HG02642 (cell line): ENCODE data around the gene MINDY1.

Experiments
- ATAC-seq: cut with Tn5 transposase; IDR thresholded peaks from one replicate; pipeline ENCODE4 v1.9.1; 2021; ENCODE audit warnings: mild to moderate bottlenecking; ENCODE audit not compliant: unreplicated experiment, poor library complexity

MINDY1 gene

GRCh38 chr1:151006327-151007052 lies at the start of gene MINDY1:
Gene MINDY1 (minus strand): TSS chr1:151006902. CDS start chr1:151002617, 4,285 bp downstream.
- ATAC-seq: peak; percentile 44

GRCh38 chr1:151056149-151056548 lies 49.4 kb upstream of the MINDY1 start:
- no peak for ATAC-seq

GRCh38 chr1:151055581-151055980 lies 48.9 kb upstream of the MINDY1 start:
- ATAC-seq: no peak

GRCh38 chr1:151054971-151055547 lies 48.4 kb upstream of the MINDY1 start:
- no peak for ATAC-seq

GRCh38 chr1:151051356-151052009 lies 44.8 kb upstream of the MINDY1 start:
- no peak for ATAC-seq

GRCh38 chr1:151050051-151050688 lies 43.5 kb upstream of the MINDY1 start:
- no peak for ATAC-seq

- ATAC-seq: no peak
Measured at GRCh38 chr1:151049458-151049857, 42.8 kb upstream of the MINDY1 start.

- ATAC-seq: no peak
Measured at GRCh38 chr1:151048645-151049032, 41.9 kb upstream of the MINDY1 start.

- peak; percentile 57 for ATAC-seq
Measured at GRCh38 chr1:151047925-151048644, 41.4 kb upstream of the MINDY1 start.

GRCh38 chr1:151047591-151047924 lies 40.9 kb upstream of the MINDY1 start, which contains the start of gene C1orf56:
Gene C1orf56 (plus strand): TSS chr1:151047751. CDS start chr1:151047848, 97 bp downstream.
- ATAC-seq: peak; percentile 65

- no peak for ATAC-seq
Measured at GRCh38 chr1:151043163-151043562, 36.5 kb upstream of the MINDY1 start.

GRCh38 chr1:151039521-151039920 lies 32.8 kb upstream of the MINDY1 start:
- ATAC-seq: no peak

- ATAC-seq: no peak
Measured at GRCh38 chr1:151037032-151037431, 30.3 kb upstream of the MINDY1 start.

GRCh38 chr1:151036356-151036755 lies 29.7 kb upstream of the MINDY1 start, which contains the start of gene BNIPL:
Gene BNIPL (plus strand): TSS chr1:151036586. CDS start chr1:151036726, 140 bp downstream.
- no peak for ATAC-seq

- no peak for ATAC-seq
Measured at GRCh38 chr1:151035167-151035566, 28.5 kb upstream of the MINDY1 start.

GRCh38 chr1:151032164-151032563 lies 25.5 kb upstream of the MINDY1 start:
- ATAC-seq: no peak

GRCh38 chr1:151026460-151026859 lies 19.8 kb upstream of the MINDY1 start:
- no peak for ATAC-seq

GRCh38 chr1:151024540-151025146 lies 17.9 kb upstream of the MINDY1 start:
- ATAC-seq: peak; percentile 64

- ATAC-seq: no peak
Measured at GRCh38 chr1:151013518-151013917, 6.8 kb upstream of the MINDY1 start.
